GM21360 (cell line): ENCODE results near the gene SLC8A2.
A peak's percentile ranks its signal among the peaks of the same experiment; 100 is the strongest.
"Not testable (repeated sequence)": the region's sequence is repeated elsewhere in the genome, so short reads cannot be mapped to it uniquely, and the experiment has no call there.

Source experiments
- ATAC-seq: cut with Tn5 transposase; IDR thresholded peaks from one replicate; pipeline ENCODE4 v1.9.1; 2021; ENCODE audit warnings: mild to moderate bottlenecking, moderate library complexity; ENCODE audit not compliant: unreplicated experiment

The SLC8A2 gene

GRCh38 chr19:47489072-47489914 is 17.6 kb upstream of the SLC8A2 start:
- no peak for ATAC-seq

- no peak for ATAC-seq
Observed at GRCh38 chr19:47487551-47488515, 16.1 kb upstream of the SLC8A2 start.

GRCh38 chr19:47486900-47487299 is 15.2 kb upstream of the SLC8A2 start:
- no peak for ATAC-seq

- not testable (repeated sequence) for ATAC-seq
Observed at GRCh38 chr19:47486220-47486619, 14.5 kb upstream of the SLC8A2 start.

- ATAC-seq = no peak
Observed at GRCh38 chr19:47485210-47485609, 13.5 kb upstream of the SLC8A2 start.

- peak; percentile 67 for ATAC-seq
Observed at GRCh38 chr19:47483800-47484690, 12.4 kb upstream of the SLC8A2 start, which contains the start of gene KPTN. TSS of gene KPTN (minus strand) at chr19:47484219. CDS start at chr19:47484160, 59 bp downstream.

GRCh38 chr19:47483200-47483599 is 11.5 kb upstream of the SLC8A2 start:
- no peak for ATAC-seq

GRCh38 chr19:47481460-47482052 is 9.9 kb upstream of the SLC8A2 start:
- ATAC-seq = no peak

GRCh38 chr19:47480658-47481057 is 9.0 kb upstream of the SLC8A2 start:
- no peak for ATAC-seq

GRCh38 chr19:47479701-47480503 is 8.2 kb upstream of the SLC8A2 start:
- ATAC-seq = no peak

- no peak for ATAC-seq
Observed at GRCh38 chr19:47476438-47476972, 4.8 kb upstream of the SLC8A2 start.

- no peak for ATAC-seq
Observed at GRCh38 chr19:47475465-47475864, 3.8 kb upstream of the SLC8A2 start.

- no peak for ATAC-seq
Observed at GRCh38 chr19:47473336-47473735, 1.6 kb upstream of the SLC8A2 start.

- no peak for ATAC-seq
Observed at GRCh38 chr19:47471381-47471732, 336 bp downstream of the SLC8A2 start.

- ATAC-seq = no peak
Observed at GRCh38 chr19:47470447-47471195, 1.1 kb downstream of the SLC8A2 start.

GRCh38 chr19:47469719-47470118 is 2.0 kb downstream of the SLC8A2 start:
- ATAC-seq = no peak

GRCh38 chr19:47469363-47469700 is 2.4 kb downstream of the SLC8A2 start:
- no peak for ATAC-seq

GRCh38 chr19:47467914-47468313 is 3.8 kb downstream of the SLC8A2 start:
- ATAC-seq = no peak

- no peak for ATAC-seq
Observed at GRCh38 chr19:47465957-47466356, 5.7 kb downstream of the SLC8A2 start.
